Peyer's patch (tissue), 4 donors: ENCODE measurements around the gene DOCK1.

Experiments
- CTCF ChIP-seq, 6 experiments: fragments of 450-650 bp in 4 of 6; fragments of 200-600 bp in 2 of 6; sonication (generic) in 1 of 6; IDR thresholded peaks; one replicate each; pipeline ENCODE4 v1.5.1; 2017 to 2019; ENCODE audit warnings: antibody characterized with exemption in 6 of 6, mild to moderate bottlenecking in 3 of 6, moderate library complexity in 1 of 6
- POLR2A ChIP-seq, 2 donors: fragments of 450-650 bp; IDR thresholded peaks; one replicate each; pipeline ENCODE4 v1.5.1; 2017; ENCODE audit warnings: antibody characterized with exemption in 2 of 2, mild to moderate bottlenecking in 2 of 2, moderate library complexity in 2 of 2

- no peak for TF ChIP-seq POLR2A (IDR thresholded peaks at IDR 0.05)
- TF ChIP-seq CTCF (IDR thresholded peaks at IDR 0.05), result no peak
These were observed 538.9 kb downstream of the DOCK1 start for GRCh38 chr10:127444155-127444554.
